SK-N-SH treated with all-trans-retinoic acid at 6 μM for 48 hours (cell line): ENCODE results near the gene LY9.

Source experiments
- GLIS3 ChIP-seq: fragments of 250-450 bp; sonication (Bioruptor Pico); IDR thresholded peaks from 2 replicates; pipeline ENCODE4 v1.5.0; 2020; ENCODE audit warnings: mild to moderate bottlenecking, moderate library complexity
- ISL1 ChIP-seq: fragments of 250-450 bp; sonication (Bioruptor Pico); IDR thresholded peaks from 2 replicates; pipeline ENCODE4 v2.1.2; 2022; ENCODE audit warnings: mild to moderate bottlenecking, moderate library complexity
- PATZ1 ChIP-seq: fragments of 250-450 bp; sonication (Bioruptor Pico); IDR thresholded peaks from 2 replicates; pipeline ENCODE4 v1.8.0; 2020; ENCODE audit warnings: mild to moderate bottlenecking, moderate library complexity, borderline replicate concordance

DNA sequence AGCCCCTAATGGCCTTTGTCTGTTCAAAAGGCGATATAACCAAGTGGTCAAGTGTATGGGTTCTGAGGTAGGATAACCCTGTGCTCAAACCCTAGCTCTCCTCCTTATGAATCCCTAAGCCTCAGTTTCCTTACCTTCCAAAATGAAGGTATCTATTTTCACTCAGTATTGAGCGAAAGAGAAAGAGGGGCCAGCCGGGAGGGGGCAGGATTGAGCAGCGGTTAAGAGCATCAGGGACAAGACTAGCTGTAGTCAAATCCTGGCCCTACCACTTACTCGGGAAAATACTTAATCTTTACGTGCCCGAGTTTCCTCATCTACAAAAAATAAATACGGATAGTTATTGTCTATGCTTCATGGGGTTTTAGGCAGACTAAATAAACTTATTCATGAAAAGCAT lies 25.7 kb downstream of the LY9 start:
- TF ChIP-seq ISL1 (no peak), GLIS3 (CRISPR knock-in tag) (no peak), PATZ1 (CRISPR knock-in tag) (no peak)
